ENCODE data around the gene PTPRN2. TPM values are rescaled to one million over a fixed set of nuclear protein-coding genes. Genes with fewer than 3 reads are reported as not detected.

The PTPRN2 gene
- polyA plus RNA-seq, 4 donors = 1.6 to 11.7 (median 4.0) TPM

DNA sequence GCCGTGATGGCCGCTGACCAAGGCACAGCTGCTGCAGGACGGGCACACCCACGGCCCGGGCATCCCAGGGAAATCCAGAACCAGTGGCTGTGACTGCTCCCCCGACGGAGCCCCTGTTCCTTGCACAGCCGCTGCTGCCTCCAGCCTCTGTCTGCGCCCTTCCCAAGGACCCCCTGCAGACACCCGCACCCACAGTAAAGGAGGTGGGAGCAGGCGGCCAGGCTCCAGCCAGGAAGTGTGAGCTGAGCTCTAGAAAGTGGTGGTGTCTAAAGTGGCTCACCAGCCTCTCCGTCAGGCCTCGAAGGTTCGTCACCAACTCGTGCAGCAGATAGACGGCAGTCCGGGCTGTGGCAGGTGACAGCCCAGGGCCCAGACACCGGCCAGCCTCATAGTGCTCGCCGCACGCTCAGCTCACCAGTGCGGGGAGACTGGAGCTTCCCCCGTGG lies 944.1 kb downstream of the PTPRN2 start:
- FAIRE-seq (no peak), DNase-seq (no peak)

DNA sequence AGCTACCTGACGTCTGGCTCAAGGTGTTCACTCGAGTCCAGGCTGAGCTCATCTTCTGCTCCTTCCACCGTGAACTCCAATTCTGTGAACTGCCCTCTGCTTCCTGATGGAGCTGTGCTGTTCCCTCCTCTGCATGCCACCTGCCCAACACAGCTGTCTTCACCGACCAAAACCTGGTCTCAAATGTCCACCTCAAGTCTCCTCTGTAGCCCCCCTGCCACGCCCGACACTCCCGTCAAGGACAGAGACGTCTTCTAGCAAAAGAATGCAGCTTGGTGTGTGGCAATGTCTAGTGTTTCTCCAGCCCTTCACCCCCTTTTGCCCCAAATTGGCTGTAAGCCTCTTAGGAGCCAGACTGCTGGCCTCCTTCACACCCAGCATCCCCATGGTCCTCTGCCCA lies 945.8 kb downstream of the PTPRN2 start:
- no peaks in the 10 kb centered on the region for H3K4me1 ChIP-seq (ENCODE audit: control insufficient read depth in 3 of 3, insufficient read depth in 2 of 3, low read depth in 1 of 3, low read length in 2 of 3)
- no peak overlapping the region for H3K4me3 ChIP-seq (ENCODE audit: low read depth in 1 of 3, low read length in 3 of 3)
- FAIRE-seq = no peak
- H3K9me3 ChIP-seq (ENCODE audit: control insufficient read depth in 2 of 2, insufficient read depth in 1 of 2, low read depth in 1 of 2, low read length in 1 of 2) = peaks cover 0 to 10% of the 10 kb centered on the region in 2 donors
- no peaks in the 10 kb centered on the region for H3K36me3 ChIP-seq (ENCODE audit: control insufficient read depth in 3 of 3, insufficient read depth in 2 of 3, low read depth in 1 of 3, low read length in 3 of 3)
- H3K27me3 ChIP-seq (ENCODE audit: control insufficient read depth in 3 of 3, insufficient read depth in 3 of 3, low read length in 3 of 3) = no peaks in the 10 kb centered on the region
- 80 to 86% (median 84%) methylated on average over 8 of the region's 8 CpGs for WGBS, 3 donors
- DNase-seq = no peak
- H3K27ac ChIP-seq (ENCODE audit: low read depth in 1 of 3, low read length in 2 of 3) = no peak overlapping the region

More for the DNA sequence above, 944.1 kb downstream of the PTPRN2 start:
- peaks cover 0 to 10% of the 10 kb centered on the region in 2 donors for H3K9me3 ChIP-seq (ENCODE audit: control insufficient read depth in 2 of 2, insufficient read depth in 1 of 2, low read depth in 1 of 2, low read length in 1 of 2)
- no peak overlapping the region for H3K27ac ChIP-seq (ENCODE audit: low read depth in 1 of 3, low read length in 2 of 3)
- H3K27me3 ChIP-seq (ENCODE audit: control insufficient read depth in 3 of 3, insufficient read depth in 3 of 3, low read length in 3 of 3) = no peaks in the 10 kb centered on the region
- H3K4me3 ChIP-seq (ENCODE audit: low read depth in 1 of 3, low read length in 3 of 3) = no peak overlapping the region
- H3K36me3 ChIP-seq (ENCODE audit: control insufficient read depth in 3 of 3, insufficient read depth in 2 of 3, low read depth in 1 of 3, low read length in 3 of 3) = no peaks in the 10 kb centered on the region
- WGBS, 3 donors = 91 to 92% (median 92%) methylated on average over 18 to 23 of the region's 23 CpGs
- H3K4me1 ChIP-seq (ENCODE audit: control insufficient read depth in 3 of 3, insufficient read depth in 2 of 3, low read depth in 1 of 3, low read length in 2 of 3) = no peaks in the 10 kb centered on the region

DNA sequence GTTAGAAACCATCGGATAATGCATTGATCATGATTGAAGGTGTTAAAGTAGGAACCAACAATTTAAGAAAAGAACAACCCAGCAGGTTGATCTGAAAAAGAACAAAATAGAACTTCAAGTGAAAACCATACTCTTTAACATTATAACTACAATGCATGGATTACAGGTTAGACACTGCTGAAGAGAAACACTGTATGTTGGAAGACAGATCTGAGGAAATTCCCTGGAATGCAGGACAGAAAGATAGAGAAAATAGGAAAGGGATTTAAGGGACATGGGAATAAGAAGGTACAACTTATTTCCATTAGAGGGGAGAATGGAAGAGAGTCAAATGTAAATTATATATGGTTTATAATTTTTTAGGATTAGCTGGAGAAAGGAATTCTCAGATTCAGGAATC lies 947.5 kb downstream of the PTPRN2 start:
- Histone ChIP-seq H3K4me1 (ENCODE audit: control insufficient read depth in 3 of 3, insufficient read depth in 2 of 3, low read depth in 1 of 3, low read length in 2 of 3) (no peaks in the 10 kb centered on the region), H3K9me3 (ENCODE audit: control insufficient read depth in 2 of 2, insufficient read depth in 1 of 2, low read depth in 1 of 2, low read length in 1 of 2) (peaks cover 0 to 7% of the 10 kb centered on the region in 2 donors), H3K27me3 (ENCODE audit: control insufficient read depth in 3 of 3, insufficient read depth in 3 of 3, low read length in 3 of 3) (no peaks in the 10 kb centered on the region), H3K36me3 (ENCODE audit: control insufficient read depth in 3 of 3, insufficient read depth in 2 of 3, low read depth in 1 of 3, low read length in 3 of 3) (no peaks in the 10 kb centered on the region), H3K27ac (ENCODE audit: low read depth in 1 of 3, low read length in 2 of 3) (no peak overlapping the region), H3K4me3 (ENCODE audit: low read depth in 1 of 3, low read length in 3 of 3) (no peak overlapping the region)
- WGBS, 3 donors = 91 to 98% (median 96%) methylated on average over 1 of the region's 1 CpG
- DNase-seq (no peak), FAIRE-seq (no peak)

DNA sequence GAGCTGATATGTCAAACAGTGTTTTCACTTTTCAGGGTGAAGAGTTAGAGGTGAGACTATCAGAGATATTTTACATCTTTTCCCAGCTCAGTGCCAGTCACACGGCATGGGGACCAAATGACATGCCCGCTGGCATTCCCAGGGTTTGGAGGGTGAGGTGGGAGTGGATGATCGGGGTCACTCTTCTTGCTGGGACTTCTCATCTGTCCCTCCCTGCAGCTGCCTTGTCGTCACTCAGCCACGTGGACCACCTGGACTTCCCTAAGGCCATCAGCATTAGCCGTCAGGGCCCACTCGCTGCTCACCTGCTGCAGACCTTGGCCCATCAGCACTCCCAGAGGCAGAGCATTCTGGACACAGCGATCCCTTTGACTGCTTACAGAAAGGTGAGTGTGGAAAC lies 949.1 kb downstream of the PTPRN2 start:
- Histone ChIP-seq H3K9me3 (ENCODE audit: control insufficient read depth in 2 of 2, insufficient read depth in 1 of 2, low read depth in 1 of 2, low read length in 1 of 2) (peaks cover 0 to 7% of the 10 kb centered on the region in 2 donors), H3K27ac (ENCODE audit: low read depth in 1 of 3, low read length in 2 of 3) (no peak overlapping the region), H3K27me3 (ENCODE audit: control insufficient read depth in 3 of 3, insufficient read depth in 3 of 3, low read length in 3 of 3) (peaks cover 0 to 2% (median 0%) of the 10 kb centered on the region in 3 donors), H3K4me3 (ENCODE audit: low read depth in 1 of 3, low read length in 3 of 3) (no peak overlapping the region), H3K36me3 (ENCODE audit: control insufficient read depth in 3 of 3, insufficient read depth in 2 of 3, low read depth in 1 of 3, low read length in 3 of 3) (no peaks in the 10 kb centered on the region), H3K4me1 (ENCODE audit: control insufficient read depth in 3 of 3, insufficient read depth in 2 of 3, low read depth in 1 of 3, low read length in 2 of 3) (no peaks in the 10 kb centered on the region)
- FAIRE-seq = no peak
- WGBS, 3 donors = 88 to 95% (median 90%) methylated on average over 8 of the region's 8 CpGs
- DNase-seq = no peak

DNA sequence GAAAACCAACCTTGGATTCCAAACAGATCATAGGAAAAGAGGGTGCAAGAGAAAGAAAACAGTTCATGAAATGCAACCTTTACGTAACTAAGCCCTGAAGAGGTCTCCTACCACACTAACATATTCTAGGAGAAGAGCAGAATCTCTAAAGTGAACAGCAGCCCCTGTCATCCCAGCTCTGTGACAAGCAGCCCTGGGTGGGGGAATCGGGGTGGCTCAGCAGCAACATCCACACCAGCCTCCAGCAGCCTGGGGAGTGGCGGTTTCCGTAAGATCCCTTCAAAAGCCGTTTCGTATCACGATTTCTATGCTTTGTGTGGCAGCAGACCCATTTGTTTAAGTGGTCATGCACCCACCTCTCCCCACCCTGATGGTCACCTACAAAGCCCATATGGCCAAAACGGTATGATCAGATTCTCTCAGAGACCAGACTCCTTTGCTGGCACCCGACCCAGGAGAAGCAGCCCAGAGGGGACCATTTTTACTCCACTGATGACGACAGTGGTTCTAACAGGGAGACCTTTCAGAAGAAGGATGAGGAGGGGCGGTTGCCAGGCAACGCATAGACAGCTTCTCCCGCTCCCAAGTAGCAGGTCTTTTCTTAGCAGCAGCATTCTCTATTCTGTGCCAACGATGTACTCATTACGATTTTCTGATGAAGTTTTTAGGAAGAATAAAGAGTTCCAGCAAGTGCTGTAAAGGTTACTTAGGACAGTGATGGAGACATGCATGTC lies 950.2 kb downstream of the PTPRN2 start:
- 80 to 82% (median 80%) methylated on average over 15 of the region's 15 CpGs for WGBS, 3 donors
- FAIRE-seq (no peak), DNase-seq (no peak)
- peaks cover 0 to 2% (median 0%) of the 10 kb centered on the region in 3 donors for H3K27me3 ChIP-seq (ENCODE audit: control insufficient read depth in 3 of 3, insufficient read depth in 3 of 3, low read length in 3 of 3)
- no peaks in the 10 kb centered on the region for H3K36me3 ChIP-seq (ENCODE audit: control insufficient read depth in 3 of 3, insufficient read depth in 2 of 3, low read depth in 1 of 3, low read length in 3 of 3)
- peaks cover 0 to 4% of the 10 kb centered on the region in 2 donors for H3K9me3 ChIP-seq (ENCODE audit: control insufficient read depth in 2 of 2, insufficient read depth in 1 of 2, low read depth in 1 of 2, low read length in 1 of 2)
- no peak overlapping the region for H3K4me3 ChIP-seq (ENCODE audit: low read depth in 1 of 3, low read length in 3 of 3)
- H3K4me1 ChIP-seq (ENCODE audit: control insufficient read depth in 3 of 3, insufficient read depth in 2 of 3, low read depth in 1 of 3, low read length in 2 of 3) = no peaks in the 10 kb centered on the region
- H3K27ac ChIP-seq (ENCODE audit: low read depth in 1 of 3, low read length in 2 of 3) = no peak overlapping the region

DNA sequence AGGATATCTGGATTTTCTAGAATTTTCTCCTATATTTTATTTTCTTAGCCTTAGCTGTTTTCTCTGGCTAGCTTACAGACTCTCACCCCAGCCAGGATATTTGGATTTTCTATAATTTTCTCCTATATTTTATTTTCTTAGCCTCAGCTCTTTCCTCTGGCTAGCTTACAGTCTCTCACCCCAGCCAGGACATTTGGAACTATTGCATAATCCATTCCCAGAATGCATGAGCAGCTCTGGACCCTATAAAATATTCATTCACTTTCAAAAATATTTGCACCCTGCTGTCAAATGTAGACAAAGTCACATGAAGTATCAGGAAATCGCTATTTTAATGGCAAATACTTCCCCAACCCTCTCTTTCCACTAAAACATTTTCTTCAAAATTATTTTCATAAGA lies 952.0 kb downstream of the PTPRN2 start:
- no peaks in the 10 kb centered on the region for H3K4me1 ChIP-seq (ENCODE audit: control insufficient read depth in 3 of 3, insufficient read depth in 2 of 3, low read depth in 1 of 3, low read length in 2 of 3)
- H3K27ac ChIP-seq (ENCODE audit: low read depth in 1 of 3, low read length in 2 of 3) = no peak overlapping the region
- H3K9me3 ChIP-seq (ENCODE audit: control insufficient read depth in 2 of 2, insufficient read depth in 1 of 2, low read depth in 1 of 2, low read length in 1 of 2) = peaks cover 0 to 3% of the 10 kb centered on the region in 2 donors
- 77 to 81% (median 80%) methylated on average over 1 of the region's 1 CpG for WGBS, 3 donors
- H3K4me3 ChIP-seq (ENCODE audit: low read depth in 1 of 3, low read length in 3 of 3) = no peak overlapping the region
- FAIRE-seq (no peak), DNase-seq (no peak)
- peaks cover 0 to 3% (median 2%) of the 10 kb centered on the region in 3 donors for H3K27me3 ChIP-seq (ENCODE audit: control insufficient read depth in 3 of 3, insufficient read depth in 3 of 3, low read length in 3 of 3)
- no peaks in the 10 kb centered on the region for H3K36me3 ChIP-seq (ENCODE audit: control insufficient read depth in 3 of 3, insufficient read depth in 2 of 3, low read depth in 1 of 3, low read length in 3 of 3)

DNA sequence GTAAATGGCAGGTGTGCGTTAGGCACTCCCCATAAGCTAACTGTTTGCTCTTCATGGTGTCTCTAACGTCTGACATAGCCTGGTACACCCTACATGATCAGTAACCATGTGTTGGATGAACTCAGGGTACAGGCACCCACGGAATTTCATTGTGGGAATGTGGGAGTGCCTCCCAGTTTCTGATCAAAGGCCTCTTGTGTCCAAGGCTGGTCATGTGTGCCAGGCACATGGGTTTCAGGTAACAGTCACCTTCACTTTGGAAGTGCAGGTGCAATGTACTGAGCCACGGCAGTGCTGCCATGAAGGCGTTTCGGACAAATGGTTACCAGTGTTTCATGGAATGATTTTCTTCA lies 952.5 kb downstream of the PTPRN2 start:
- WGBS, 3 donors = 59 to 80% (median 78%) methylated on average over 6 of the region's 6 CpGs
- Histone ChIP-seq H3K27me3 (ENCODE audit: control insufficient read depth in 3 of 3, insufficient read depth in 3 of 3, low read length in 3 of 3) (peaks cover 0 to 4% (median 2%) of the 10 kb centered on the region in 3 donors), H3K36me3 (ENCODE audit: control insufficient read depth in 3 of 3, insufficient read depth in 2 of 3, low read depth in 1 of 3, low read length in 3 of 3) (no peaks in the 10 kb centered on the region), H3K4me1 (ENCODE audit: control insufficient read depth in 3 of 3, insufficient read depth in 2 of 3, low read depth in 1 of 3, low read length in 2 of 3) (no peaks in the 10 kb centered on the region), H3K9me3 (ENCODE audit: control insufficient read depth in 2 of 2, insufficient read depth in 1 of 2, low read depth in 1 of 2, low read length in 1 of 2) (no peaks in the 10 kb centered on the region), H3K4me3 (ENCODE audit: low read depth in 1 of 3, low read length in 3 of 3) (no peak overlapping the region), H3K27ac (ENCODE audit: low read depth in 1 of 3, low read length in 2 of 3) (no peak overlapping the region)
- DNase-seq = no peak
- FAIRE-seq = no peak

DNA sequence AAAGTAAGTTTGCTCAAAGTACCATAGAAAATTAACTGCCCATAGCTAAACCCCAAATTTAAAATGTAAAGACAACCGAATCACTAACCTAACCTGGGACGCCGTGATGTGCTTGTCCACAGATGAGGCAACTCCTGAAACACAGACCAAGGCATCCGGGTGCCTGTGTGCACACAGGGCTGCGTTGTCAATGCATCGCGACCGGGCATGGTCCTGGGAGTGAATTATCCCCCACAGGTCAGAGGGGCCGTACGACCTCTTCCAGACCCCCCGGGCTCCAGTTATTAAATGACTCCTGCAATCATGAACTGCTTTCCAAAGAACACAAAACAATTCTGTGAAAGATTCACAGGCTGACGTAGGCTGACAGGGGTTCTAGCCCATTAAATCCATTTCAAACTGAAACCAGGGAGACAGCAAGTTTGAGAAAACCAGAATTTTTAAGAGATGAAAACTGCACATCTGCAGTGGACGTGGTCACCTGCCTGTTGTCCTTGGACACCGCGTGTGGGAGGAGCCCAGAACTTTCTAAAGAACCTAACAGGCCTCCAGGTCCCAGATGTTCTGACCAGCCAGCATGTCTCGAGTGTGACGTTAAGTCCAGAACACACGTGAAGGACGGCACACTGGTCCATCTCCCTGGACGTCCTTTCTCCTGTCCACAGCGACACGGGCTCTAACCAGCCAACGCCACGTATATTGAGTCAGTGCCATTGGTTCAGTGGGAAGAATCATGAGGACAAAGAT lies 953.0 kb downstream of the PTPRN2 start:
- H3K27ac ChIP-seq (ENCODE audit: low read depth in 1 of 3, low read length in 2 of 3) = no peak overlapping the region
- H3K4me3 ChIP-seq (ENCODE audit: low read depth in 1 of 3, low read length in 3 of 3) = no peak overlapping the region
- no peaks in the 10 kb centered on the region for H3K9me3 ChIP-seq (ENCODE audit: control insufficient read depth in 2 of 2, insufficient read depth in 1 of 2, low read depth in 1 of 2, low read length in 1 of 2)
- FAIRE-seq (no peak), DNase-seq (no peak)
- no peaks in the 10 kb centered on the region for H3K4me1 ChIP-seq (ENCODE audit: control insufficient read depth in 3 of 3, insufficient read depth in 2 of 3, low read depth in 1 of 3, low read length in 2 of 3)
- WGBS, 3 donors = 90% methylated on average over 24 of the region's 24 CpGs
- H3K36me3 ChIP-seq (ENCODE audit: control insufficient read depth in 3 of 3, insufficient read depth in 2 of 3, low read depth in 1 of 3, low read length in 3 of 3) = no peaks in the 10 kb centered on the region
- peaks cover 0 to 4% (median 2%) of the 10 kb centered on the region in 3 donors for H3K27me3 ChIP-seq (ENCODE audit: control insufficient read depth in 3 of 3, insufficient read depth in 3 of 3, low read length in 3 of 3)
